ENCODE measurements around the gene UVRAG. TPM values are rescaled to one million over a fixed set of nuclear protein-coding genes. Genes with fewer than 3 reads are reported as not detected.

The UVRAG gene
- total and polyA plus RNA-seq, 2 of the 13 experiments (the other 11 are each of a cell fraction or from before 2014, with no cell fraction given): 9.7 to 17.3 TPM

GRCh38 chr11:76152086-76152681, 337.2 kb downstream of the UVRAG start (continued):
- TF ChIP-seq ZNF318 (CRISPR knock-in tag; IDR thresholded peaks at IDR 0.05) (no peak), KLF6 (CRISPR knock-in tag; IDR thresholded peaks at IDR 0.05) (no peak), SRSF1 (optimal IDR thresholded peaks at IDR 0.05; ENCODE audit: low read depth, low read length) (no peak), ZBTB26 (CRISPR knock-in tag; IDR thresholded peaks at IDR 0.05; ENCODE audit: borderline replicate concordance) (no peak), NR2F6 (IDR thresholded peaks at IDR 0.05) (peak; percentile 66), NR2F6 (CRISPR knock-in tag; IDR thresholded peaks at IDR 0.05) (peak; percentile 67), SP2 (CRISPR knock-in tag; IDR thresholded peaks at IDR 0.05) (no peak), YEATS4 (CRISPR knock-in tag; IDR thresholded peaks at IDR 0.05; ENCODE audit: borderline replicate concordance) (no peak), JUND (CRISPR knock-in tag; IDR thresholded peaks at IDR 0.05) (0 out of 2 replicates have a peak, but pooled peaks have one; percentile 20), ZMAT3 (CRISPR knock-in tag; conservative IDR thresholded peaks at IDR 0.05) (peak; percentile 63; the same call in 1 of the 2 replicates), POGZ (CRISPR knock-in tag; IDR thresholded peaks at IDR 0.05) (peak; percentile 60), ZNF382 (CRISPR knock-in tag; IDR thresholded peaks at IDR 0.05; ENCODE audit: borderline replicate concordance) (no peak), PAWR (CRISPR knock-in tag; IDR thresholded peaks at IDR 0.05; ENCODE audit: borderline replicate concordance) (no peak), ZNF430 (CRISPR knock-in tag; IDR thresholded peaks at IDR 0.05) (no peak), FOXM1 (CRISPR knock-in tag; IDR thresholded peaks at IDR 0.05) (no peak), ZSCAN9 (CRISPR knock-in tag; IDR thresholded peaks at IDR 0.05; ENCODE audit: borderline replicate concordance) (no peak), ZNF432 (CRISPR knock-in tag; IDR thresholded peaks at IDR 0.05; ENCODE audit: borderline replicate concordance) (no peak), KAT2B (IDR thresholded peaks at IDR 0.05; ENCODE audit: borderline replicate concordance, low read depth, low read length) (no peak), MEIS1 (CRISPR knock-in tag; IDR thresholded peaks at IDR 0.05; ENCODE audit: borderline replicate concordance) (no peak), ZNF501 (CRISPR knock-in tag; IDR thresholded peaks at IDR 0.05) (no peak), ZNF3 (CRISPR knock-in tag; IDR thresholded peaks at IDR 0.05) (no peak), FOSL2 (CRISPR knock-in tag; IDR thresholded peaks at IDR 0.05) (peak; percentile 51)

Measured in HepG2 (cell line).